Measurements from ENCODE around the gene SLC5A3. TPM values are rescaled to one million over a fixed set of nuclear protein-coding genes. Genes with fewer than 3 reads are reported as not detected.

SLC5A3 gene
- 5.3 TPM for total RNA-seq (2013)
- polyA plus RNA-seq (1 to 10 TPM; 1.2 to 3.3 (median 1.6) TPM), polyA minus RNA-seq (2.8 and 3.3 TPM in 2 replicates), total RNA-seq (56.5 to 292 (median 87.5) reads per million in 11 experiments)

GRCh38 chr21:34073032-34073748 is at the start of gene SLC5A3, which contains the start of gene MRPS6:
SLC5A3 (plus strand) TSS chr21:34073578; CDS start chr21:34095199, 21,621 bp downstream.
MRPS6 (plus strand) TSS chr21:34073578; CDS start chr21:34073701, 123 bp downstream.
- Mint-ChIP-seq H3K4me3 (peak within 1 kb of the TSS; percentile 92 to 96), H3K36me3 (peaks cover 13 to 15% of the 10 kb centered on the region in 2 donors), H3K27ac (peak within 1 kb of the TSS; percentile 67 to 88 (median 83)), H3K9me3 (peaks cover 0 to 1% (median 0%) of the 10 kb centered on the region in 7 donors), H3K4me1 (peaks cover 37% of the 10 kb centered on the region), H3K27me3 (ENCODE audit: low read depth in 3 of 3) (peaks cover 2 to 5% (median 3%) of the 10 kb centered on the region in 3 donors)
- TF ChIP-seq CTCF (IDR thresholded peaks at IDR 0.05), result no peak
- peaks cover 39% of the 10 kb centered on the region for H4K20me1 ChIP-seq (ENCODE audit: insufficient read depth, low read length)
- H3K27ac ChIP-seq (ENCODE audit: low read depth in 1 of 2, low read length in 2 of 2), result peak within 1 kb of the TSS; percentile 65 to 71
- H3K4me3 ChIP-seq (replicated peaks in 1 of 3; ENCODE audit: low read depth in 2 of 3, low read length in 3 of 3), result peak within 1 kb of the TSS; percentile 70 to 99 (median 82)
- peaks cover 0 to 3% of the 10 kb centered on the region in 2 donors for H3K36me3 ChIP-seq (replicated peaks in 1 of 2; ENCODE audit: control insufficient read depth in 1 of 2, insufficient read depth in 2 of 2, low read length in 2 of 2)
- WGBS (ENCODE audit: insufficient coverage), result under 1% methylated on average over 94 of the region's 104 CpGs
- peak within 1 kb of the TSS; percentile 88 for H2AFZ ChIP-seq (ENCODE audit: insufficient read depth, low read depth, low read length, poor library complexity, severe bottlenecking)
- peaks cover 25 to 35% of the 10 kb centered on the region in 2 donors for H3K4me1 ChIP-seq (ENCODE audit: control insufficient read depth in 1 of 2, insufficient read depth in 2 of 2, low read length in 2 of 2)
- peak within 1 kb of the TSS; percentile 91 for H3K4me2 ChIP-seq (replicated peaks; ENCODE audit: extremely low read depth, low read length, poor library complexity, severe bottlenecking)
- no peaks in the 10 kb centered on the region for H3K9me3 ChIP-seq (replicated peaks in 1 of 2; ENCODE audit: control insufficient read depth in 1 of 2, insufficient read depth in 1 of 2, low read length in 2 of 2)
- DNase-seq, result peak; percentile 76 to 78 (median 76)
- intact Hi-C loops (cut with micrococcal nuclease), result loop anchor here (2.0 to 5.0 kb wide), 3 partner anchors 50 to 151 kb away; no protein-coding TSS in a partner anchor
- peak within 1 kb of the TSS; percentile 76 for H3K9ac ChIP-seq (ENCODE audit: insufficient read depth, low read length, poor library complexity, severe bottlenecking)
- no peaks in the 10 kb centered on the region for H3K27me3 ChIP-seq (ENCODE audit: control insufficient read depth in 2 of 2, insufficient read depth in 2 of 2, low read length in 2 of 2)
- peaks cover 29% of the 10 kb centered on the region for H3K79me2 ChIP-seq (ENCODE audit: insufficient read depth, low read length)

GRCh38 chr21:34023691-34024373 is 49.5 kb upstream of the SLC5A3 start:
- peaks cover 73% of the 10 kb centered on the region in 2 donors for H3K4me1 ChIP-seq (ENCODE audit: control insufficient read depth in 1 of 2, insufficient read depth in 2 of 2, low read length in 2 of 2)
- no peak for DNase-seq
- peaks cover 0 to 2% of the 10 kb centered on the region in 2 donors for H3K27me3 ChIP-seq (ENCODE audit: control insufficient read depth in 2 of 2, insufficient read depth in 2 of 2, low read length in 2 of 2)
- Mint-ChIP-seq H3K27me3 (ENCODE audit: low read depth in 3 of 3) (peaks cover 1 to 7% (median 3%) of the 10 kb centered on the region in 3 donors), H3K36me3 (no peaks in the 10 kb centered on the region), H3K27ac (no peak overlapping the region), H3K4me1 (peaks cover 23% of the 10 kb centered on the region), H3K4me3 (no peak overlapping the region), H3K9me3 (peaks cover 0 to 5% (median 0%) of the 10 kb centered on the region in 7 donors)
- no peaks in the 10 kb centered on the region for H3K36me3 ChIP-seq (replicated peaks in 1 of 2; ENCODE audit: control insufficient read depth in 1 of 2, insufficient read depth in 2 of 2, low read length in 2 of 2)
- intact Hi-C loops (cut with micrococcal nuclease), result loop anchor here (2.0 to 10.0 kb wide), 6 partner anchors 47 to 178 kb away; partner anchors contain the start of genes MRPS6 (in 1 of the 2) and SLC5A3 (in 1 of the 2)
- no peak overlapping the region for H3K9ac ChIP-seq (ENCODE audit: insufficient read depth, low read length, poor library complexity, severe bottlenecking)
- no peaks in the 10 kb centered on the region for H3K79me2 ChIP-seq (ENCODE audit: insufficient read depth, low read length)
- peak overlapping the region in 1 of 3 experiments; percentile 36 for H3K4me3 ChIP-seq (replicated peaks in 1 of 3; ENCODE audit: low read depth in 2 of 3, low read length in 3 of 3)
- H3K27ac ChIP-seq (ENCODE audit: low read depth in 1 of 2, low read length in 2 of 2), result peak overlapping the region in 1 of 2 donors; percentile 56
- 80% methylated on average over 1 of the region's 8 CpGs for WGBS (ENCODE audit: insufficient coverage)
- H3K4me2 ChIP-seq (replicated peaks; ENCODE audit: extremely low read depth, low read length, poor library complexity, severe bottlenecking), result peak overlapping the region; percentile 50
- no peaks in the 10 kb centered on the region for H3K9me3 ChIP-seq (replicated peaks in 1 of 2; ENCODE audit: control insufficient read depth in 1 of 2, insufficient read depth in 1 of 2, low read length in 2 of 2)
- H4K20me1 ChIP-seq (ENCODE audit: insufficient read depth, low read length), result no peaks in the 10 kb centered on the region
- no peak overlapping the region for H2AFZ ChIP-seq (ENCODE audit: insufficient read depth, low read depth, low read length, poor library complexity, severe bottlenecking)
- TF ChIP-seq CTCF (IDR thresholded peaks at IDR 0.05), result no peak

All from CD14-positive monocyte (primary cell).